ENCODE results near the gene MYO16.

- TF ChIP-seq EP300 (IDR thresholded peaks at IDR 0.05) (no peak), CTCF (IDR thresholded peaks at IDR 0.05) (no peak), POLR2A (IDR thresholded peaks at IDR 0.05) (no peak)
Measured at GRCh38 chr13:108632649-108633167, 3.3 kb downstream of the MYO16 start.

Data from ovary (tissue), 3 donors.